ENCODE measurements around the gene OR56B1.

OR56B1 gene

GRCh38 chr11:5727691-5728090 is 8.6 kb upstream of the OR56B1 start:
- DNase-seq (ENCODE audit: low read depth in 2 of 3, low spot score in 2 of 3): no peak

- DNase-seq (ENCODE audit: low read depth in 2 of 3, low spot score in 2 of 3): no peak
These were observed 843 bp downstream of the OR56B1 start for GRCh38 chr11:5737091-5737490.

DNA sequence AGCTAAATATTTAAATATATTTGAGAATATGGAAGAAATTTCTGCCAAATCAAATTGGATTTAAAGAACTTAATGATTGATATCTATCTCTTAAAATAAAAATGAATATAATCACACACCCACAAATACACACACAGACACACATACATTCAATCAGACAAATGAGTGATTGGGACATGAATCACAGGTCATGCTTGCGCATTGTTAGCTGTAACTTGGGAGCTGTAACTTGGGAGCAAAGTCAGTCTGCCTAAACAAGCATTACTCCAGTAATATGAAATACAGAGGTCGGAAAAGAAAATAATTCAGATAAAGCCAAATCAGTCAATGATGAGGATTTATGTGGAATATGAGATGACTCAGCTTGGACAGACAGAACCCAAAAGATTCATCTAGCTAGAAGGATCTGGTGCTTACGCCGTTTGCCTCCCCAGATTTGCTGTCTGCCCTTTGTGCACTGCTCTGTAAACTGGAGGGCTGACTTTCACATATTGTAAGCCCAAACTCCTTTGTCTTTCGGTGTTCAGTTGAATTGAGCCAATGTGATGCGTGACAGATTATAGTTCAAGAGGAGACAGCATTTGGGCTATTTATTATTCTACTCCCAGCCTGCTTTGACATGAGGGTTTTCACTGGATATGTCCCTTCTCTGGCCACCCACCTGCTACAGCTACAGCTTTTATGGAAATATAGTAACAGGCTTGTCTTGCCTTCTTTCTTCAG is 1.6 kb downstream of the OR56B1 start:
- DNase-seq (ENCODE audit: low read depth in 2 of 3, low spot score in 2 of 3): no peak

DNA sequence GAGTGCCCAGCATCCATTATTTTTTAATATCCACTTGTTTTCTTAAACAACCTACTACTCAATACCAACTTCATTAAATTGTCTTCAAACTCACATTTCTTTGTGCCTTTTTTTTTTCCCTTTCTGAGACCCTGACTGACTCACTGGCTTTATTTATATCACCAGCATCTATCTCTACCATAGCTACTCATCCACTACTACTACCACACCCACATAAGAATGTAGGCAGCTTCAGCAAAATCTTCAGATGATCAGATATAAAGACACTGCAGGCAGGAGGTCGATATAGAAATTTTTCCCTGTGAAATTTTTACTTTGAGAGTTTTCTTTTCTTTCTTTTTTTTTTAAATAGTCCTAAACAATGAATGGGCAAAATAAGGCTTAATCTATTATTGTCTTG is 2.2 kb downstream of the OR56B1 start:
- no peak for DNase-seq (ENCODE audit: low read depth in 2 of 3, low spot score in 2 of 3)

DNA sequence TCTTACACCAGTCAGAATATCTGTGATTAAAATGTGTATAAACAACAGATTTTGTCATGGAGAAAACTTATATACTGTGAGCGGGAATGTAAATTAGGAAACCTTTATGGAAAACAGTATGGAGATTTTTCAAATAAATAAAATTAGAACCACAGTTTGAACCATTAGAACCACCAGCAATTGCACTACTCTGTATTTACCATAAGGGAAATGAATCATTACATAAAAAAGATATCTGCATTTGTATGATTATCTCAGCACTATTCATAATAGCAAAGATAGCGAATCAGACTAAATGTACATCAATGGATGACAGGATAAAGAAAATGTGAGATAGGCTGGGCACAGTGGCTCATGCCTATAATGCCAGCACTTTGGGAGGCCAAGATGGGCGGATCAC is 10.4 kb downstream of the OR56B1 start:
- DNase-seq (ENCODE audit: low read depth in 2 of 3, low spot score in 2 of 3): no peak

DNA sequence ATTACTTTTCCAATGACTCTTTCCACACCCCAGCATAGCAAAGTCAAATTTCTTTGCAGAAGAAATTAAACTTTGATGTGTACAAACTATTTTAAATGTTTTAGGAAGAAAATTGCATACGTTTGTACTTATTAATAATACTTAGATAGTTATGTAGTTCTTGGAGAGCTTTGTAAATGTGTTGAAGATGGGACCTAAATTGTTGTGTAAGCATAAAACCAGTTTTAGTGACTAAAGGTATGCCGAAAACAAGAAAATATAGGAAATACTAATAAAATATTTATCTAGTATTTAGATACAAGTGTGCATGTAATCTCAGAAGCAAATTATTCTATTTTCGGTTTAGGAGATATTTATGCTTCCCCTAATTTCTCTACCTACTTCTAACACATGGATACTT is 13.6 kb downstream of the OR56B1 start:
- DNase-seq (ENCODE audit: low read depth in 2 of 3, low spot score in 2 of 3): no peak

GRCh38 chr11:5753943-5754342 is 17.7 kb downstream of the OR56B1 start, which contains the start of gene OR52N4:
OR52N4 (plus strand) TSS chr11:5754243; CDS start chr11:5754741, 498 bp downstream.
- DNase-seq (ENCODE audit: low read depth in 2 of 3, low spot score in 2 of 3): no peak

DNA sequence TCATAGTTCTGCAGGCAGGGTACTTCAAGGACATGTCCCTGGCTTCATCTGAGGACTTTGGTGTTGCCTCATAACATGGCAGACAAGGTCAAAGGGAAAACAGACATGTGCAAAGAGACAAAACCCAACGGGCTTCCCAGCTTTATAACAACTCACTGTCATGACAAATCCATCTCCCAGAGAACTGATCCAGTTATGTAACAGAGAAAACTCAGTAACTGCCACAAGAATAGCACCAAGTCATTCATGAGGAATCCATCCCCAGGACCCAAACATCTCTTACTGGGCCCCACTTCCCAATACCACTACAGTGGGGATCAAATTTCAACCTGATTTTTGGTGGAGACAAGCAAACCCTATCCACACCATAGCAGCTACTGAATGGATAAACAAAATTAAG is 30.8 kb downstream of the OR56B1 start:
- no peak for DNase-seq (ENCODE audit: low read depth in 2 of 3, low spot score in 2 of 3)

DNA sequence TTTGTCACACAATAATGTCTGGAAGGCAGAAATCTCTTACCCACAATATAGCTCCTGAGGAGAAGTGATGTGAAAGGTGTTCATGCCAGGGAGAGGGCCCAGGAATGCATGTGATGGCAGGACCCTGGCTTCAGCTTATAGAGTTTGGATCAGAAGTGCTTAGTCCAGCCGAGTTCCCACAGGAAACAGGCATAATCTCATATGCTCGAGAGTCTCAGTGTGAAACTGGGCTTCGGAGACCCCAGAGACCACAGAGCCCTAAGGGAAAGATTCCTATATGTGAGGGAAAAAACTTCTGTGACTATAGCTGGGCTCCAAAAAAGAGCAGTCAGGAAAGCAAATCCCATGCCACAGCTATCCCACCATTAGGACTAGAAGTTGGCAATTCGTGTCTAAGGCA is 47.0 kb downstream of the OR56B1 start, which contains the start of gene OR52N5:
OR52N5 (minus strand) TSS at position 101 of the 400 bp plus-strand sequence. CDS start 4,721 bp downstream, outside the sequence.
- no peak for DNase-seq (ENCODE audit: low read depth in 2 of 3, low spot score in 2 of 3)

All from activated CD8-positive, alpha-beta memory T cell treated with anti-CD3 and anti-CD28 coated beads for 48 hours (primary cell).